SK-N-SH (cell line): Measurements from ENCODE around the gene KMT2B. TPM values are rescaled to one million over a fixed set of nuclear protein-coding genes. Genes with fewer than 3 reads are reported as not detected.

Source experiments
- CTCF ChIA-PET: fragments of 300-600, 350-600 bp; formaldehyde crosslinking; extraction: SDS; loops from one replicate; lab custom pipeline; 2021; lab: Yijun Ruan, JAX
- POLR2A ChIA-PET: fragments of 350-600 bp; sonication (Branson Sonifier 250); formaldehyde crosslinking; extraction: SDS; loops from one replicate; lab custom pipeline; 2020; ENCODE audit warnings: antibody characterized with exemption, inconsistent platforms; lab: Yijun Ruan, JAX
- DNase-seq: peaks from one replicate; pipeline ENCODE4 v3.0.0; 2012
- H2AFZ ChIP-seq: fragments of 200-600 bp; sonication (generic); 2 replicates; pipeline ENCODE4 v1.8.1; 2016; ENCODE audit warnings: antibody characterized with exemption, mild to moderate bottlenecking, low read depth
- H3F3A ChIP-seq: fragments of 200-600 bp; sonication (generic); replicated peaks from 2 replicates; pipeline ENCODE3; 2016; ENCODE audit warnings: antibody characterized with exemption, mild to moderate bottlenecking; ENCODE audit not compliant: insufficient read depth
- H3K27ac ChIP-seq, 2 experiments: fragments of 200-500 bp in 1 of 2; fragments of 200-600 bp in 1 of 2; sonication (Bioruptor generic) in 1 of 2; sonication (generic), shearing (Covaris generic) in 1 of 2; 2 replicates each; pipeline versions ENCODE4 v1.5.1 to v1.6.1; 2014 to 2016; ENCODE audit warnings: low read depth in 2 of 2, inconsistent platforms in 1 of 2, low read length in 1 of 2, mild to moderate bottlenecking in 1 of 2, mixed read lengths in 1 of 2
- H3K27me3 ChIP-seq: fragments of 200-600 bp; sonication (generic), shearing (Covaris generic); 2 replicates; pipeline ENCODE4 v1.6.1; 2016; ENCODE audit warnings: mixed run types; ENCODE audit not compliant: insufficient read depth
- H3K36me3 ChIP-seq, 2 experiments: fragments of 200-500 bp in 1 of 2; fragments of 200-600 bp in 1 of 2; sonication (Bioruptor generic) in 1 of 2; sonication (generic) in 1 of 2; replicated peaks in 1 of 2; 2 replicates each; pipeline versions ENCODE3 to v1.5.1; 2014 to 2016; ENCODE audit warnings: low read length in 1 of 2, mild to moderate bottlenecking in 1 of 2; ENCODE audit not compliant: insufficient read depth in 2 of 2, control insufficient read depth in 1 of 2
- H3K4me1 ChIP-seq, 2 experiments: fragments of 200-500 bp in 1 of 2; fragments of 200-600 bp in 1 of 2; sonication (Bioruptor generic) in 1 of 2; sonication (generic), shearing (Covaris generic) in 1 of 2; 2 replicates each; pipeline versions ENCODE4 v1.5.1 to v1.6.1; 2014 to 2016; ENCODE audit warnings: low read depth in 1 of 2, low read length in 1 of 2, mixed run types in 1 of 2; ENCODE audit not compliant: insufficient read depth in 2 of 2, control insufficient read depth in 1 of 2
- H3K4me2 ChIP-seq: fragments of 200-600 bp; sonication (generic), shearing (Covaris generic); 2 replicates; pipeline ENCODE4 v1.6.1; 2017; ENCODE audit warnings: mixed run types
- H3K4me3 ChIP-seq, 2 experiments: fragments of 200-500 bp in 1 of 2; fragments of 200-600 bp in 1 of 2; sonication (Bioruptor generic) in 1 of 2; sonication (generic), shearing (Covaris generic) in 1 of 2; 2 replicates each; pipeline versions ENCODE4 v1.5.1 to v1.8.1; 2014 to 2016; ENCODE audit warnings: low read depth in 2 of 2, inconsistent platforms in 1 of 2, low read length in 1 of 2, mild to moderate bottlenecking in 1 of 2, mixed read lengths in 1 of 2, moderate library complexity in 1 of 2
- H3K79me2 ChIP-seq: fragments of 200-600 bp; sonication (generic); 2 replicates; pipeline ENCODE4 v1.8.1; 2017; ENCODE audit warnings: mild to moderate bottlenecking; ENCODE audit not compliant: insufficient read depth
- H3K9ac ChIP-seq: fragments of 200-600 bp; sonication (generic); 2 replicates; pipeline ENCODE4 v1.6.1; 2017; ENCODE audit warnings: mixed run types
- H3K9me2 ChIP-seq: fragments of 200-600 bp; sonication (generic); 2 replicates; pipeline ENCODE4 v1.6.1; 2017; ENCODE audit warnings: mixed run types
- H3K9me3 ChIP-seq: fragments of 200-600 bp; sonication (generic); 2 replicates; pipeline ENCODE4 v1.6.1; 2017; ENCODE audit warnings: mixed run types, mild to moderate bottlenecking, moderate library complexity
- H4K20me1 ChIP-seq: fragments of 200-600 bp; sonication (generic); 2 replicates; pipeline ENCODE4 v1.6.1; 2017; ENCODE audit warnings: mild to moderate bottlenecking, mixed run types; ENCODE audit not compliant: insufficient read depth
- EZH2phosphoT487 ChIP-seq: fragments of 200-600 bp; sonication (generic); IDR thresholded peaks from 2 replicates; pipeline ENCODE4 v1.6.1; 2017; ENCODE audit warnings: low read depth, mixed run types, mild to moderate bottlenecking, antibody characterized with exemption, moderate library complexity, borderline replicate concordance
- FOSL2 ChIP-seq: IDR thresholded peaks from 2 replicates; pipeline ENCODE4 v1.4.0; 2012; ENCODE audit warnings: low read depth, mild to moderate bottlenecking, moderate library complexity, borderline replicate concordance
- FOXJ3 ChIP-seq: sonication (generic); formaldehyde crosslinking; IDR thresholded peaks from 2 replicates; pipeline ENCODE4 v1.5.1; 2020; ENCODE audit warnings: mild to moderate bottlenecking, missing genetic modification reagents
- FOXM1 ChIP-seq: IDR thresholded peaks from 2 replicates; pipeline ENCODE4 v1.4.0; 2012; ENCODE audit warnings: low read depth, mild to moderate bottlenecking
- GATA2 ChIP-seq: sonication (generic); formaldehyde crosslinking; IDR thresholded peaks from 2 replicates; pipeline ENCODE4 v1.5.0; 2020; ENCODE audit warnings: mild to moderate bottlenecking, missing genetic modification reagents
- TAF1 ChIP-seq: IDR thresholded peaks from 2 replicates; pipeline ENCODE4 v1.6.1; 2012; ENCODE audit warnings: low read depth, mild to moderate bottlenecking, low read length, moderate library complexity, borderline replicate concordance
- WGBS: methylation state at CpG from one replicate; pipeline ENCODE4 v1.1.6; 2017; ENCODE audit warnings: low lambda C conversion rate; 5-methylcytosine and 5-hydroxymethylcytosine counted together
- polyA plus RNA-seq, 3 experiments: library from polyadenylated mRNA; depleted of rRNA; stranded (reverse); fragments of >200 nt; gene quantifications; 2 replicates each; pipeline ENCODE4 v1.2.3, GENCODE V29; 2012
- TF ChIP-seq, protein P1 (sequence below): IDR thresholded peaks from 2 replicates; pipeline ENCODE4 v1.6.1; 2012; ENCODE audit warnings: mild to moderate bottlenecking, low read depth, low read length, moderate library complexity
- TF ChIP-seq, protein P2 (sequence below): IDR thresholded peaks from 2 replicates; pipeline ENCODE4 v1.4.0; 2012; ENCODE audit warnings: low read depth, borderline replicate concordance
- TF ChIP-seq, protein P3 (sequence below): fragments of 150-350 bp; IDR thresholded peaks from 2 replicates; pipeline ENCODE4 v1.6.1; 2016; ENCODE audit warnings: mild to moderate bottlenecking, low read depth, low read length

The KMT2B gene
- polyA plus RNA-seq, 1 of the 3 experiments (the other 2 are of a cell fraction): 29.2 TPM

DNA sequence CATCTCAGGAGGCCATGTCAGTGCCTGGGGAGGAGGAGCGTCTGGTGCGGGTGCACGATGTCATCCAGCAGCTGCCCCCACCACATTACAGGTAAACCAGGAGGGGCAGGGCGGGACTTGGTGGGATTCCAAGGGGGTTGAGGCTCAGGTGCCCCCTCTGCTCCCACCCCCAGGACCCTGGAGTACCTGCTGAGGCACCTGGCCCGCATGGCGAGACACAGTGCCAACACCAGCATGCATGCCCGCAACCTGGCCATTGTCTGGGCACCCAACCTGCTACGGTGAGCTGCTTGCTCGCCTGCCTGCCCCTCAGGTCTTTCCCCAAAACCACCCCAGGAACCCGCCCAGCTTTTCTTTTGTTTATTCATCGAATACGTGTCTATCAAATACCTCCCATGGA, 64.8 kb downstream of the KMT2B start (continued):
- TF ChIP-seq, protein P1, sequence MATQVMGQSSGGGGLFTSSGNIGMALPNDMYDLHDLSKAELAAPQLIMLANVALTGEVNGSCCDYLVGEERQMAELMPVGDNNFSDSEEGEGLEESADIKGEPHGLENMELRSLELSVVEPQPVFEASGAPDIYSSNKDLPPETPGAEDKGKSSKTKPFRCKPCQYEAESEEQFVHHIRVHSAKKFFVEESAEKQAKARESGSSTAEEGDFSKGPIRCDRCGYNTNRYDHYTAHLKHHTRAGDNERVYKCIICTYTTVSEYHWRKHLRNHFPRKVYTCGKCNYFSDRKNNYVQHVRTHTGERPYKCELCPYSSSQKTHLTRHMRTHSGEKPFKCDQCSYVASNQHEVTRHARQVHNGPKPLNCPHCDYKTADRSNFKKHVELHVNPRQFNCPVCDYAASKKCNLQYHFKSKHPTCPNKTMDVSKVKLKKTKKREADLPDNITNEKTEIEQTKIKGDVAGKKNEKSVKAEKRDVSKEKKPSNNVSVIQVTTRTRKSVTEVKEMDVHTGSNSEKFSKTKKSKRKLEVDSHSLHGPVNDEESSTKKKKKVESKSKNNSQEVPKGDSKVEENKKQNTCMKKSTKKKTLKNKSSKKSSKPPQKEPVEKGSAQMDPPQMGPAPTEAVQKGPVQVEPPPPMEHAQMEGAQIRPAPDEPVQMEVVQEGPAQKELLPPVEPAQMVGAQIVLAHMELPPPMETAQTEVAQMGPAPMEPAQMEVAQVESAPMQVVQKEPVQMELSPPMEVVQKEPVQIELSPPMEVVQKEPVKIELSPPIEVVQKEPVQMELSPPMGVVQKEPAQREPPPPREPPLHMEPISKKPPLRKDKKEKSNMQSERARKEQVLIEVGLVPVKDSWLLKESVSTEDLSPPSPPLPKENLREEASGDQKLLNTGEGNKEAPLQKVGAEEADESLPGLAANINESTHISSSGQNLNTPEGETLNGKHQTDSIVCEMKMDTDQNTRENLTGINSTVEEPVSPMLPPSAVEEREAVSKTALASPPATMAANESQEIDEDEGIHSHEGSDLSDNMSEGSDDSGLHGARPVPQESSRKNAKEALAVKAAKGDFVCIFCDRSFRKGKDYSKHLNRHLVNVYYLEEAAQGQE: no peak
- TF ChIP-seq, all 33 proteins: peak for 0

DNA sequence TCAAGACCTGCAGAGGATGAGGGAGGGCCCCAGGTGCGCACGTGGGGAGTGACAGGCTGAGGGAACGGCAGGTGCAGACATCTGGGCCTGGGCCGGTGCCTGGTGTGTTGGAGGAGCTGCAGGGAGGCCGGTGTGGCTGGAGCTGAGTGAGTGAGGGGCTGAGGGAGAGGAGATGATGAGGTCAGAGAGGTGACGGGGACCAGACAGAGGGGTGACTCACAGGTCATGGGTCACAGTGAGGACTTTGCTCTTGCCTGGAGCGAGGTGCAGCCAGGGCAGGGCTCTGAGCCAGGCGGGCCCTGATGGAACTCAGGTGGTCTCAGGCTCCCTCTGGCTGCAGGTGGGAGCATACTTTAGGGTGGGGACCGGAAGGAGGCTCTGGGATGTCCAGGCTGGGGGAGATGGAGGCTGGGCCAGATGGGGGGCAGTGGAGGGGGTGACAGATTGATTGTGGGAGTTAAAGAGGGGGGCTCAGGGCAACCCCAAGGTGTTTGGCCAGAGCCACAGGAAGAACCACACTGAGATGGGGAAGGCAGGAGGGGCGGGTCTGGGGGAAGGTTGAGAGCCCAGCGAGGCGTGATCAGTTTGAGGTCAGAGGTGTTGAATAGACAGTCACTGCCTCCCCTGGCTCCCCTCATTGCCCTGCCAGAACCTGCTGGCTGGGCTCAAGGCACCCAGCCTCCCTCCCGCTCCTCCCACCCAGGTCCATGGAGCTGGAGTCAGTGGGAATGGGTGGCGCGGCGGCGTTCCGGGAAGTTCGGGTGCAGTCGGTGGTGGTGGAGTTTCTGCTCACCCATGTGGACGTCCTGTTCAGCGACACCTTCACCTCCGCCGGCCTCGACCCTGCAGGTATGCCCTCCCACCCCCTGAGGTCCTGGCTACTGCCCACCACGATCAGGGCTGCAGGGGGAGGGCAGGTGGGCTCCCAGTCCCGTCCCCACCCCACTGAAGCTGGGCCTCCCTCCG, 65.9 kb downstream of the KMT2B start:
- POLR2A ChIA-PET: no interaction called here
- TF ChIP-seq FOXM1 (no peak), FOSL2 (no peak), FOXJ3 (CRISPR knock-in tag) (no peak), GATA2 (no peak), TAF1 (no peak), EZH2phosphoT487 (no peak)
- TF ChIP-seq, protein P2, sequence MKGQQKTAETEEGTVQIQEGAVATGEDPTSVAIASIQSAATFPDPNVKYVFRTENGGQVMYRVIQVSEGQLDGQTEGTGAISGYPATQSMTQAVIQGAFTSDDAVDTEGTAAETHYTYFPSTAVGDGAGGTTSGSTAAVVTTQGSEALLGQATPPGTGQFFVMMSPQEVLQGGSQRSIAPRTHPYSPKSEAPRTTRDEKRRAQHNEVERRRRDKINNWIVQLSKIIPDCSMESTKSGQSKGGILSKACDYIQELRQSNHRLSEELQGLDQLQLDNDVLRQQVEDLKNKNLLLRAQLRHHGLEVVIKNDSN: no peak
- TF ChIP-seq, protein P1: no peak
- TF ChIP-seq, protein P3, sequence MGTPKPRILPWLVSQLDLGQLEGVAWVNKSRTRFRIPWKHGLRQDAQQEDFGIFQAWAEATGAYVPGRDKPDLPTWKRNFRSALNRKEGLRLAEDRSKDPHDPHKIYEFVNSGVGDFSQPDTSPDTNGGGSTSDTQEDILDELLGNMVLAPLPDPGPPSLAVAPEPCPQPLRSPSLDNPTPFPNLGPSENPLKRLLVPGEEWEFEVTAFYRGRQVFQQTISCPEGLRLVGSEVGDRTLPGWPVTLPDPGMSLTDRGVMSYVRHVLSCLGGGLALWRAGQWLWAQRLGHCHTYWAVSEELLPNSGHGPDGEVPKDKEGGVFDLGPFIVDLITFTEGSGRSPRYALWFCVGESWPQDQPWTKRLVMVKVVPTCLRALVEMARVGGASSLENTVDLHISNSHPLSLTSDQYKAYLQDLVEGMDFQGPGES: no peak
- WGBS: 90% methylated on average over 27 of the region's 28 CpGs

More for the DNA sequence above, 65.9 kb downstream of the KMT2B start:
- no peak overlapping the region for H3K4me3 ChIP-seq
- H3F3A ChIP-seq: no peaks in the 10 kb centered on the region
- H3K27me3 ChIP-seq: no peaks in the 10 kb centered on the region
- peaks cover 0 to 8% of the 10 kb centered on the region in 2 experiments for H3K36me3 ChIP-seq
- H3K9me2 ChIP-seq: no peaks in the 10 kb centered on the region
- H2AFZ ChIP-seq: no peak overlapping the region
- no peaks in the 10 kb centered on the region for H3K4me1 ChIP-seq
- no peak overlapping the region for H3K4me2 ChIP-seq
- no peaks in the 10 kb centered on the region for H3K9me3 ChIP-seq
- no peak for DNase-seq
- H3K9ac ChIP-seq: no peak overlapping the region
- H4K20me1 ChIP-seq: no peaks in the 10 kb centered on the region
- H3K27ac ChIP-seq: no peak overlapping the region
- CTCF ChIA-PET: no interaction called here
- no peaks in the 10 kb centered on the region for H3K79me2 ChIP-seq
